ENCODE results near the gene RND2.
A peak's percentile ranks its signal among the peaks of the same experiment; 100 is the strongest.

The RND2 gene

GRCh38 chr17:42992872-42993271 is 32.2 kb upstream of the RND2 start:
- TF ChIP-seq, protein P1, sequence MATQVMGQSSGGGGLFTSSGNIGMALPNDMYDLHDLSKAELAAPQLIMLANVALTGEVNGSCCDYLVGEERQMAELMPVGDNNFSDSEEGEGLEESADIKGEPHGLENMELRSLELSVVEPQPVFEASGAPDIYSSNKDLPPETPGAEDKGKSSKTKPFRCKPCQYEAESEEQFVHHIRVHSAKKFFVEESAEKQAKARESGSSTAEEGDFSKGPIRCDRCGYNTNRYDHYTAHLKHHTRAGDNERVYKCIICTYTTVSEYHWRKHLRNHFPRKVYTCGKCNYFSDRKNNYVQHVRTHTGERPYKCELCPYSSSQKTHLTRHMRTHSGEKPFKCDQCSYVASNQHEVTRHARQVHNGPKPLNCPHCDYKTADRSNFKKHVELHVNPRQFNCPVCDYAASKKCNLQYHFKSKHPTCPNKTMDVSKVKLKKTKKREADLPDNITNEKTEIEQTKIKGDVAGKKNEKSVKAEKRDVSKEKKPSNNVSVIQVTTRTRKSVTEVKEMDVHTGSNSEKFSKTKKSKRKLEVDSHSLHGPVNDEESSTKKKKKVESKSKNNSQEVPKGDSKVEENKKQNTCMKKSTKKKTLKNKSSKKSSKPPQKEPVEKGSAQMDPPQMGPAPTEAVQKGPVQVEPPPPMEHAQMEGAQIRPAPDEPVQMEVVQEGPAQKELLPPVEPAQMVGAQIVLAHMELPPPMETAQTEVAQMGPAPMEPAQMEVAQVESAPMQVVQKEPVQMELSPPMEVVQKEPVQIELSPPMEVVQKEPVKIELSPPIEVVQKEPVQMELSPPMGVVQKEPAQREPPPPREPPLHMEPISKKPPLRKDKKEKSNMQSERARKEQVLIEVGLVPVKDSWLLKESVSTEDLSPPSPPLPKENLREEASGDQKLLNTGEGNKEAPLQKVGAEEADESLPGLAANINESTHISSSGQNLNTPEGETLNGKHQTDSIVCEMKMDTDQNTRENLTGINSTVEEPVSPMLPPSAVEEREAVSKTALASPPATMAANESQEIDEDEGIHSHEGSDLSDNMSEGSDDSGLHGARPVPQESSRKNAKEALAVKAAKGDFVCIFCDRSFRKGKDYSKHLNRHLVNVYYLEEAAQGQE (IDR thresholded peaks at IDR 0.05; ENCODE audit: insufficient read depth in 1 of 2, low read depth in 2 of 2, low read length in 2 of 2), result no peak
- TF ChIP-seq FOXP2 (optimal IDR thresholded peaks at IDR 0.05; ENCODE audit: borderline replicate concordance, extremely low read depth, extremely low read length, insufficient read depth), result no peak
- TF ChIP-seq TAF1 (IDR thresholded peaks at IDR 0.05; ENCODE audit: borderline replicate concordance, insufficient read depth, low read length), result no peak
- no peak for TF ChIP-seq SIN3A (IDR thresholded peaks at IDR 0.05; ENCODE audit: borderline replicate concordance, insufficient read depth, low read length)
- TF ChIP-seq POLR2AphosphoS5 (IDR thresholded peaks at IDR 0.05; ENCODE audit: low read depth, low read length), result no peak

- TF ChIP-seq SIN3A (IDR thresholded peaks at IDR 0.05; ENCODE audit: borderline replicate concordance, insufficient read depth, low read length) (no peak), FOXP2 (optimal IDR thresholded peaks at IDR 0.05; ENCODE audit: borderline replicate concordance, extremely low read depth, extremely low read length, insufficient read depth) (no peak), TAF1 (IDR thresholded peaks at IDR 0.05; ENCODE audit: borderline replicate concordance, insufficient read depth, low read length) (no peak), POLR2AphosphoS5 (IDR thresholded peaks at IDR 0.05; ENCODE audit: low read depth, low read length) (no peak)
- TF ChIP-seq, protein P1 (IDR thresholded peaks at IDR 0.05; ENCODE audit: insufficient read depth in 1 of 2, low read depth in 2 of 2, low read length in 2 of 2), result no peak
Measured at GRCh38 chr17:42997390-42997983, 27.5 kb upstream of the RND2 start.

- TF ChIP-seq POLR2AphosphoS5 (IDR thresholded peaks at IDR 0.05; ENCODE audit: low read depth, low read length), result peak; percentile 98
- peak; percentile 91 for TF ChIP-seq FOXP2 (optimal IDR thresholded peaks at IDR 0.05; ENCODE audit: borderline replicate concordance, extremely low read depth, extremely low read length, insufficient read depth)
- TF ChIP-seq, protein P1 (IDR thresholded peaks at IDR 0.05; ENCODE audit: insufficient read depth in 1 of 2, low read depth in 2 of 2, low read length in 2 of 2), result peak in 1 of 2 experiments; percentile 72; a peak in 2 of 4 replicates
- TF ChIP-seq SIN3A (IDR thresholded peaks at IDR 0.05; ENCODE audit: borderline replicate concordance, insufficient read depth, low read length), result no peak
- peak; percentile 99 for TF ChIP-seq TAF1 (IDR thresholded peaks at IDR 0.05; ENCODE audit: borderline replicate concordance, insufficient read depth, low read length)
Measured at GRCh38 chr17:42997984-42998938, 26.8 kb upstream of the RND2 start, which contains the start of gene RPL27. RPL27 (plus strand) TSS chr17:42998419; CDS start chr17:42998751, 332 bp downstream.

GRCh38 chr17:42999003-42999525 is 26.0 kb upstream of the RND2 start:
- TF ChIP-seq SIN3A (IDR thresholded peaks at IDR 0.05; ENCODE audit: borderline replicate concordance, insufficient read depth, low read length) (no peak), FOXP2 (optimal IDR thresholded peaks at IDR 0.05; ENCODE audit: borderline replicate concordance, extremely low read depth, extremely low read length, insufficient read depth) (no peak), POLR2AphosphoS5 (IDR thresholded peaks at IDR 0.05; ENCODE audit: low read depth, low read length) (no peak; the same call in none of the 2 replicates), TAF1 (IDR thresholded peaks at IDR 0.05; ENCODE audit: borderline replicate concordance, insufficient read depth, low read length) (no peak)
- TF ChIP-seq, protein P1 (IDR thresholded peaks at IDR 0.05; ENCODE audit: insufficient read depth in 1 of 2, low read depth in 2 of 2, low read length in 2 of 2), result no peak
